Mesendoderm (in vitro differentiated cells): ENCODE measurements around the gene PTPN1.
A peak's percentile ranks its signal among the peaks of the same experiment; 100 is the strongest.

Experiments used
- DNase-seq: peaks from one replicate; pipeline ENCODE4 v3.0.0; 2013
- H2AK5ac ChIP-seq: 2 replicates; pipeline ENCODE4 v1.6.1; 2013; ENCODE audit warnings: low read length, inconsistent platforms
- H2BK120ac ChIP-seq: 2 replicates; pipeline ENCODE4 v1.6.1; 2013; ENCODE audit warnings: low read depth, mild to moderate bottlenecking, low read length, moderate library complexity, mixed read lengths
- H2BK15ac ChIP-seq: replicated peaks from 2 replicates; pipeline ENCODE4 v1.6.1; 2013; ENCODE audit warnings: low read depth, mild to moderate bottlenecking, moderate library complexity
- H2BK5ac ChIP-seq: 2 replicates; pipeline ENCODE4 v1.6.1; 2013; ENCODE audit warnings: low read length, inconsistent platforms
- H3K18ac ChIP-seq: 2 replicates; pipeline ENCODE4 v1.6.1; 2013; ENCODE audit warnings: mild to moderate bottlenecking, low read length, mixed read lengths
- H3K23ac ChIP-seq: one replicate; pipeline ENCODE4 v1.6.1; 2013; ENCODE audit warnings: low read length
- H3K27ac ChIP-seq: 2 replicates; pipeline ENCODE4 v1.5.1; 2013; ENCODE audit warnings: low read depth, mild to moderate bottlenecking, inconsistent platforms, low read length, moderate library complexity
- H3K27me3 ChIP-seq: 2 replicates; pipeline ENCODE4 v1.6.1; 2013; ENCODE audit warnings: low read length, control low read depth, mild to moderate bottlenecking, inconsistent platforms; ENCODE audit not compliant: insufficient read depth, poor library complexity
- H3K36me3 ChIP-seq: 2 replicates; pipeline ENCODE4 v1.6.1; 2013; ENCODE audit warnings: low read length, inconsistent platforms; ENCODE audit not compliant: control insufficient read depth, insufficient read depth
- H3K4ac ChIP-seq: one replicate; pipeline ENCODE4 v1.6.1; 2013; ENCODE audit warnings: low read depth, mild to moderate bottlenecking, low read length, moderate library complexity
- H3K4me1 ChIP-seq: 2 replicates; pipeline ENCODE4 v1.6.1; 2013; ENCODE audit warnings: low read depth, low read length, inconsistent platforms; ENCODE audit not compliant: control insufficient read depth
- H3K4me2 ChIP-seq: 2 replicates; pipeline ENCODE4 v1.6.1; 2013; ENCODE audit warnings: low read length
- H3K4me3 ChIP-seq: 2 replicates; pipeline ENCODE4 v1.5.1; 2013; ENCODE audit warnings: mild to moderate bottlenecking, low read length
- H3K56ac ChIP-seq: one replicate; pipeline ENCODE4 v1.6.1; 2013; ENCODE audit warnings: low read length
- H3K79me1 ChIP-seq: 2 replicates; pipeline ENCODE4 v1.6.1; 2013; ENCODE audit warnings: low read length, inconsistent platforms
- H3K79me2 ChIP-seq: 2 replicates; pipeline ENCODE4 v1.6.1; 2013; ENCODE audit warnings: mild to moderate bottlenecking, low read length; ENCODE audit not compliant: control insufficient read depth, insufficient read depth
- H3K9ac ChIP-seq: 2 replicates; pipeline ENCODE4 v1.6.1; 2013; ENCODE audit warnings: low read length, inconsistent platforms
- H4K5ac ChIP-seq: one replicate; pipeline ENCODE4 v1.6.1; 2013; ENCODE audit warnings: low read length
- H4K8ac ChIP-seq: one replicate; pipeline ENCODE4 v1.6.1; 2013; ENCODE audit warnings: low read depth, mild to moderate bottlenecking, control low read depth, low read length, moderate library complexity
- WGBS: extraction: QIAGEN DNeasy Blood & Tissue Kit; methylation state at CpG from one replicate; pipeline ENCODE4 v1.1.7; 2013; ENCODE audit warnings: low lambda C conversion rate, missing lambda C conversion rate; ENCODE audit not compliant: insufficient coverage; ENCODE audit errors: extremely low coverage; 5-methylcytosine and 5-hydroxymethylcytosine counted together

The PTPN1 gene

DNA sequence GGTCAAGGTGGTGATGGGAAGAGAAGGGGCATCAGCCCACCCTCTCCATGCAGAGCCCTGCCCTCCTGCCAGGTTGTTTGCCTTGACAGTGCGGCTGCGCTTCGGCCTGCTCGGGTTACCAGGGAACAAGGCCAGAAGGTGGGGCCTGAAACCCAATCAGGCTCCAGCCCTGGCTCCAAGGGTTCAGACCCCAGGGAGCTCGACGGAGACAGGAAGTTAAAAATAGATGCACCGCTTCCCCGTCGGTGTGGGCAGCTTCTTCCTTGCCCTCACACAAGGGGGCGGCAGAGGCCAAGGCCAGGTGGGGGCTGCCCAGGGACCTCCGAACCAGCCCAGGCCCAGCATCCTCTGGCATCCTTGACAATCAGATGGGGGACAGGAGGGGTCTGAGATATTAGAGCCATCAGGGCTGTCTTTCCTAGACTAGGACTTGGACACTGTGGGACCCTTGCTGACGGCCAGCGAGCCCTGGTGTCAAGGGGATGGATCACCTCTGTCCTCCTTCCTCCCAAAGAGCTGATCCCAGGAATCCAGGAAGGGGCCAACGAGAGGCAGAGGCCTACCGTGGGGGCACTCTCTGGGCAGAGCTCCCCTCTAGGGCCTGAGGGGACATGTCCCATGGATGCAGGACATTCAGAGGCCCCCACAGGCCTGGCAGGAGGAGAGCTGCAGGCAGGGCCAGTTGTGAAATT is 115.9 kb downstream of the PTPN1 start:
- H4K8ac ChIP-seq, result no peak overlapping the region
- H3K18ac ChIP-seq, result no peak overlapping the region
- H3K56ac ChIP-seq, result no peak overlapping the region
- no peak overlapping the region for H3K9ac ChIP-seq
- no peak overlapping the region for H2BK120ac ChIP-seq
- H3K79me2 ChIP-seq, result no peaks in the 10 kb centered on the region
- no peak overlapping the region for H2AK5ac ChIP-seq
- no peak overlapping the region for H4K5ac ChIP-seq
- no peaks in the 10 kb centered on the region for H3K4me1 ChIP-seq
- H3K27me3 ChIP-seq, result no peaks in the 10 kb centered on the region
- H3K4me2 ChIP-seq, result no peak overlapping the region
- no peak overlapping the region for H3K4me3 ChIP-seq
- H3K79me1 ChIP-seq, result no peaks in the 10 kb centered on the region
- peak; percentile 93 for DNase-seq
- no peak overlapping the region for H2BK15ac ChIP-seq
- H3K36me3 ChIP-seq, result no peaks in the 10 kb centered on the region
- H3K4ac ChIP-seq, result no peak overlapping the region
- H3K23ac ChIP-seq, result no peak overlapping the region
- H2BK5ac ChIP-seq, result no peak overlapping the region
- WGBS, result no CpG with 5 or more reads among the region's 15 CpGs
- no peak overlapping the region for H3K27ac ChIP-seq

GRCh38 chr20:50627747-50628146 is 117.6 kb downstream of the PTPN1 start:
- Histone ChIP-seq H3K27me3 (no peaks in the 10 kb centered on the region), H2BK120ac (no peak overlapping the region), H3K4me2 (no peak overlapping the region), H3K9ac (no peak overlapping the region), H3K56ac (no peak overlapping the region), H3K79me1 (no peaks in the 10 kb centered on the region), H2BK5ac (no peak overlapping the region), H3K79me2 (no peaks in the 10 kb centered on the region), H3K23ac (no peak overlapping the region), H2AK5ac (no peak overlapping the region), H3K18ac (no peak overlapping the region), H3K4me1 (no peaks in the 10 kb centered on the region), H3K27ac (no peak overlapping the region), H3K36me3 (no peaks in the 10 kb centered on the region), H4K5ac (no peak overlapping the region), H3K4me3 (no peak overlapping the region), H3K4ac (no peak overlapping the region), H4K8ac (no peak overlapping the region), H2BK15ac (no peak overlapping the region)
- WGBS, result no CpG with 5 or more reads among the region's 9 CpGs
- DNase-seq, result no peak

DNA sequence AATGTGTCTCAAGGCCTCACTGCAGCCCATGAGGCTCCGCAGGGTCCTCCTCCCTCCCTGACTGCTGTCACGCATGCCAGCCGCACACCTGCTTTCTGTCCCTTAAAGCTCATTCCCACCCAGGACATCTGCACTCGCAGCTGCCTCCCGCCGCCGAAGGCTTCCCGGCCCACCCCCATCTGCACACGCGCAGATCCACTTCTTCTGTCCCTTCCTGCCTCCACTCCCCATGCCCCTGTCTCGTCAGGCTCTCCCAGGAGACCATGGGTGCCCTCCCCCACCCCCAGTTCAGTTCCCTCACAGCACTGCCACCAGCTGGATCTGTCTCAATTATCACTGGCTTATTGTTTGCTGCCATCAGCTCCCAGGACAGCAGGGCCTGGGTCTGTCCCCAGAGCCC is 118.1 kb downstream of the PTPN1 start:
- Histone ChIP-seq H3K18ac (no peak overlapping the region), H3K56ac (peak overlapping the region; percentile 2), H2BK15ac (no peak overlapping the region), H3K36me3 (no peaks in the 10 kb centered on the region), H3K4me1 (no peaks in the 10 kb centered on the region), H3K27ac (no peak overlapping the region), H3K4ac (no peak overlapping the region), H4K5ac (no peak overlapping the region), H3K79me1 (no peaks in the 10 kb centered on the region), H3K4me2 (no peak overlapping the region), H2BK5ac (no peak overlapping the region), H4K8ac (no peak overlapping the region), H3K79me2 (no peaks in the 10 kb centered on the region), H3K9ac (no peak overlapping the region), H2BK120ac (no peak overlapping the region), H3K4me3 (no peak overlapping the region), H3K23ac (no peak overlapping the region), H3K27me3 (no peaks in the 10 kb centered on the region), H2AK5ac (no peak overlapping the region)
- no peak for DNase-seq
- WGBS, result no CpG with 5 or more reads among the region's 11 CpGs

DNA sequence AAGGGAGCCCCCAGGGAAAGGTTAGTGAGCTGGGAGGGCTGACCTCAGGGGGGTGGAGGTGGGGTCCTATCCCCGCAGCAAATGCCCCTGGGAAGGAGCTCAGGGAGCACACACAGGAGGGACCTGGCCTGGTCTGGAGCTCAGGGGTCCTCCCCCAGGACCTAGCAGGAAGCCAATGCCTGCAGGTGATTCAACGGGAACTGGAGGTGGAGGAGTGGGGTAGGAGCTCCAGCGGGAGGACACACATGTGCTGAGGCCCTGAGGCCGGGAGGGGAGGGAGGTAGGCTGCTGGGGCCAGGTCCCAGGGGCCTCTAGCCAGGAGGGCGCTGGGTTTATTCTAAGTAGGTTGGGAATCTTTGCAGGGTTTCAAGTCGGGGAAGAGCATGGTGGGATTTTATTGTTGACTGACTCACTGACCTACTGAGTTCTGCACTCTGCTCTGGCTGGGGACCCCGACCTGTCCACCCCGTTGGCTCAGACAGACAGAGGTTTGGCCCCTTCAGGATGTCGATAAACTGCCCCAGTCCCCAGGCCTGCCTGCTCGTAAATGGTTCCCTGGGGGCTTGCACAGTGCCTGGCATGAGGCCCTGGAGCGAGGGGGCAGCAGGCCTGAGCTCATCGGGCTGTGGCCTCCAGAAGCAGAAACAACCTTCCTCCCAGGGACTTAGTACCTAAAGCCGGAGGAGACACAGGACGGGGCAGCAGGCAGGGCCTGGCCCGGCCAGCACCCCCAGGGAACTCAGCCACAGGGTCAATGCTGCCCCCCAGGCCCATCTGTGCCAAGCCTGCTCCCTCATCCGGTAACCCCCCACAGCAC is 118.9 kb downstream of the PTPN1 start:
- H2AK5ac ChIP-seq, result no peak overlapping the region
- no peaks in the 10 kb centered on the region for H3K79me2 ChIP-seq
- no peak overlapping the region for H4K8ac ChIP-seq
- H3K4me1 ChIP-seq, result no peaks in the 10 kb centered on the region
- H3K36me3 ChIP-seq, result no peaks in the 10 kb centered on the region
- H3K79me1 ChIP-seq, result no peaks in the 10 kb centered on the region
- H2BK120ac ChIP-seq, result no peak overlapping the region
- H3K18ac ChIP-seq, result no peak overlapping the region
- H3K27me3 ChIP-seq, result no peaks in the 10 kb centered on the region
- H3K56ac ChIP-seq, result peak overlapping the region; percentile 52
- H3K23ac ChIP-seq, result no peak overlapping the region
- no peak overlapping the region for H2BK15ac ChIP-seq
- H3K4ac ChIP-seq, result no peak overlapping the region
- no peak overlapping the region for H3K9ac ChIP-seq
- no peak overlapping the region for H4K5ac ChIP-seq
- no peak overlapping the region for H3K4me2 ChIP-seq
- DNase-seq, result no peak
- no peak overlapping the region for H2BK5ac ChIP-seq
- H3K4me3 ChIP-seq, result no peak overlapping the region
- H3K27ac ChIP-seq, result no peak overlapping the region
- WGBS, result no CpG with 5 or more reads among the region's 16 CpGs

DNA sequence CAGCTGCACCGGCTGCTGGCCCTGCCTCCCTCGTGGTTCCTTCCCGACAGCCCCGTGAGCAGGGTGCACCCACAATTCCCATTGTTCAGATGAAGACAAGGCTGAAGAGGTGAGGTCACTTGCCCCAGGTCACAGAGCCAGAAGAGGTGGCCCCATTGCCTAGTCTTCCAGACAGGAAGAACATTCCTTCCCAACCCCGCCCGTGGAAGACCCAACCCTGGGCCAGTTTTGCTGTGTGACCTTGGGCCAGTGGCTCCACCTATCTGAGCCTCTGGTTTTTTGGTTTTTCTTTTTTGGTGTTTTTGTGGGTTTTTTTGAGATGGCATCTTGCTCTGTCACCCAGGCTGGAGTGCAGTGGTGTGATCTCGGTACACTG is 119.5 kb downstream of the PTPN1 start:
- no peaks in the 10 kb centered on the region for H3K79me2 ChIP-seq
- H3K27ac ChIP-seq, result no peak overlapping the region
- H3K4ac ChIP-seq, result no peak overlapping the region
- H2BK5ac ChIP-seq, result no peak overlapping the region
- no peak overlapping the region for H3K4me3 ChIP-seq
- peak; percentile 68 for DNase-seq
- no peak overlapping the region for H2AK5ac ChIP-seq
- no peaks in the 10 kb centered on the region for H3K79me1 ChIP-seq
- H3K27me3 ChIP-seq, result no peaks in the 10 kb centered on the region
- H4K8ac ChIP-seq, result no peak overlapping the region
- no peak overlapping the region for H2BK15ac ChIP-seq
- WGBS, result no CpG with 5 or more reads among the region's 7 CpGs
- H3K4me2 ChIP-seq, result no peak overlapping the region
- H3K9ac ChIP-seq, result no peak overlapping the region
- no peak overlapping the region for H3K18ac ChIP-seq
- H3K23ac ChIP-seq, result no peak overlapping the region
- no peaks in the 10 kb centered on the region for H3K36me3 ChIP-seq
- peak overlapping the region; percentile 52 for H3K56ac ChIP-seq
- no peak overlapping the region for H4K5ac ChIP-seq
- H3K4me1 ChIP-seq, result no peaks in the 10 kb centered on the region
- H2BK120ac ChIP-seq, result no peak overlapping the region
